Effector memory CD4-positive, alpha-beta T cell (primary cell): ENCODE measurements around the gene B4GAT1.
A peak's percentile ranks its signal among the peaks of the same experiment; 100 is the strongest.
"Not testable (repeated sequence)": the region's sequence is repeated elsewhere in the genome, so short reads cannot be mapped to it uniquely, and the experiment has no call there.

Experiments used
- DNase-seq, 3 donors: peaks; one replicate each; pipeline ENCODE4 v3.0.0-alpha.2; 2020
- H3K27ac ChIP-seq: 2 replicates; pipeline ENCODE4 v1.7.0; 2013; ENCODE audit warnings: mild to moderate bottlenecking, low read length, moderate library complexity; ENCODE audit not compliant: insufficient read depth, poor library complexity, severe bottlenecking
- H3K27me3 ChIP-seq: replicated peaks from 2 replicates; pipeline ENCODE4 v1.7.0; 2013; ENCODE audit warnings: mild to moderate bottlenecking, low read length; ENCODE audit not compliant: insufficient read depth, control insufficient read depth, poor library complexity, severe bottlenecking
- H3K36me3 ChIP-seq: 2 replicates; pipeline ENCODE4 v1.7.0; 2013; ENCODE audit warnings: mild to moderate bottlenecking, low read length, moderate library complexity; ENCODE audit not compliant: control insufficient read depth, insufficient read depth
- H3K4me1 ChIP-seq: 2 replicates; pipeline ENCODE4 v1.7.0; 2013; ENCODE audit warnings: low read length, mild to moderate bottlenecking; ENCODE audit not compliant: control insufficient read depth, insufficient read depth, poor library complexity, severe bottlenecking
- H3K4me3 ChIP-seq: 2 replicates; pipeline ENCODE4 v1.7.0; 2013; ENCODE audit warnings: low read length, low read depth, mild to moderate bottlenecking; ENCODE audit not compliant: insufficient read depth, poor library complexity, severe bottlenecking
- H3K9me3 ChIP-seq: 2 replicates; pipeline ENCODE4 v1.7.0; 2013; ENCODE audit warnings: mild to moderate bottlenecking, low read length, moderate library complexity; ENCODE audit not compliant: control insufficient read depth

Gene B4GAT1

GRCh38 chr11:66314561-66315497 is 32.6 kb downstream of the B4GAT1 start:
- Histone ChIP-seq H3K9me3 (no peaks in the 10 kb centered on the region), H3K4me3 (no peak overlapping the region), H3K27me3 (no peaks in the 10 kb centered on the region), H3K36me3 (no peaks in the 10 kb centered on the region), H3K4me1 (peaks cover 32% of the 10 kb centered on the region), H3K27ac (no peak overlapping the region)
- DNase-seq: no peak

- H3K4me3 ChIP-seq: no peak overlapping the region
- H3K4me1 ChIP-seq: peaks cover 32% of the 10 kb centered on the region
- no peaks in the 10 kb centered on the region for H3K9me3 ChIP-seq
- H3K36me3 ChIP-seq: no peaks in the 10 kb centered on the region
- no peaks in the 10 kb centered on the region for H3K27me3 ChIP-seq
- H3K27ac ChIP-seq: no peak overlapping the region
- DNase-seq: no peak
Measured at GRCh38 chr11:66314186-66314501, 33.3 kb downstream of the B4GAT1 start.

GRCh38 chr11:66313321-66314185 is 33.9 kb downstream of the B4GAT1 start:
- Histone ChIP-seq H3K4me3 (peak overlapping the region; percentile 53), H3K27me3 (no peaks in the 10 kb centered on the region), H3K27ac (peak overlapping the region; percentile 72), H3K4me1 (peaks cover 26% of the 10 kb centered on the region), H3K9me3 (no peaks in the 10 kb centered on the region), H3K36me3 (no peaks in the 10 kb centered on the region)
- no peak for DNase-seq

- Histone ChIP-seq H3K27ac (peak overlapping the region; percentile 74), H3K27me3 (no peaks in the 10 kb centered on the region), H3K9me3 (no peaks in the 10 kb centered on the region), H3K4me3 (peak overlapping the region; percentile 53), H3K4me1 (peaks cover 18% of the 10 kb centered on the region), H3K36me3 (no peaks in the 10 kb centered on the region)
- DNase-seq: peak; percentile 96 to 99 (median 99)
Measured at GRCh38 chr11:66312549-66313320, 34.7 kb downstream of the B4GAT1 start.

GRCh38 chr11:66311965-66312548 is 35.4 kb downstream of the B4GAT1 start:
- DNase-seq: peak; percentile 92 to 98 (median 97)
- H3K4me3 ChIP-seq: peak overlapping the region; percentile 63
- H3K4me1 ChIP-seq: peaks cover 12% of the 10 kb centered on the region
- H3K27me3 ChIP-seq: no peaks in the 10 kb centered on the region
- no peaks in the 10 kb centered on the region for H3K36me3 ChIP-seq
- peak overlapping the region; percentile 74 for H3K27ac ChIP-seq
- H3K9me3 ChIP-seq: no peaks in the 10 kb centered on the region

- H3K27me3 ChIP-seq: no peaks in the 10 kb centered on the region
- peak overlapping the region; percentile 63 for H3K4me3 ChIP-seq
- no peaks in the 10 kb centered on the region for H3K36me3 ChIP-seq
- H3K27ac ChIP-seq: peak overlapping the region; percentile 74
- H3K4me1 ChIP-seq: peaks cover 12% of the 10 kb centered on the region
- no peak for DNase-seq
- no peaks in the 10 kb centered on the region for H3K9me3 ChIP-seq
Measured at GRCh38 chr11:66311470-66311964, 35.9 kb downstream of the B4GAT1 start.

- not testable (repeated sequence) for H3K9me3 ChIP-seq, DNase-seq, H3K27ac ChIP-seq, H3K4me3 ChIP-seq, H3K36me3 ChIP-seq, H3K27me3 ChIP-seq
- H3K4me1 ChIP-seq: peaks cover 12% of the 10 kb centered on the region
Measured at GRCh38 chr11:66310803-66311440, 36.5 kb downstream of the B4GAT1 start.

- H3K4me3 ChIP-seq: no peak overlapping the region
- no peaks in the 10 kb centered on the region for H3K9me3 ChIP-seq
Measured at GRCh38 chr11:66310324-66310723, 37.1 kb downstream of the B4GAT1 start.

GRCh38 chr11:66309475-66309874 is 38.0 kb downstream of the B4GAT1 start:
- Histone ChIP-seq H3K27me3 (no peaks in the 10 kb centered on the region), H3K36me3 (no peaks in the 10 kb centered on the region), H3K4me3 (no peak overlapping the region), H3K4me1 (peaks cover 12% of the 10 kb centered on the region), H3K9me3 (no peaks in the 10 kb centered on the region), H3K27ac (no peak overlapping the region)
- DNase-seq: no peak

More at GRCh38 chr11:66310324-66310723, 37.1 kb downstream of the B4GAT1 start:
- Histone ChIP-seq H3K27ac (no peak overlapping the region), H3K27me3 (no peaks in the 10 kb centered on the region), H3K36me3 (no peaks in the 10 kb centered on the region), H3K4me1 (peaks cover 12% of the 10 kb centered on the region)
- no peak for DNase-seq
